Small intestine (tissue), 7 donors: ENCODE measurements around the gene RHO. TPM values are rescaled to one million over a fixed set of nuclear protein-coding genes. Genes with fewer than 3 reads are reported as not detected.

Source experiments
- DNase-seq, 2 donors: peaks; one replicate each; pipeline versions ENCODE4 v3.0.0 to v3.0.0-alpha.2; 2013
- FAIRE-seq: peaks from 2 replicates; lab custom pipeline; 2012; peaks lifted over from hg19 to GRCh38; lab: Jason Lieb, UNC
- H3K27ac ChIP-seq, 3 donors: one replicate each; pipeline ENCODE4 v1.5.1; 2013; ENCODE audit warnings: low read length in 2 of 3, mild to moderate bottlenecking in 2 of 3, control low read depth in 1 of 3, inconsistent platforms in 1 of 3, low read depth in 1 of 3, moderate library complexity in 1 of 3
- H3K27me3 ChIP-seq, 3 donors: one replicate each; pipeline ENCODE4 v1.6.1; 2013; ENCODE audit warnings: low read length in 3 of 3, inconsistent platforms in 1 of 3; ENCODE audit not compliant: control insufficient read depth in 3 of 3, insufficient read depth in 3 of 3
- H3K36me3 ChIP-seq, 3 donors: one replicate each; pipeline ENCODE4 v1.6.1; 2013; ENCODE audit warnings: low read length in 3 of 3, inconsistent platforms in 1 of 3, low read depth in 1 of 3, mild to moderate bottlenecking in 1 of 3, moderate library complexity in 1 of 3; ENCODE audit not compliant: control insufficient read depth in 3 of 3, insufficient read depth in 2 of 3
- H3K4me1 ChIP-seq, 3 donors: one replicate each; pipeline ENCODE4 v1.6.1; 2013; ENCODE audit warnings: low read length in 2 of 3, inconsistent platforms in 1 of 3, low read depth in 1 of 3, mild to moderate bottlenecking in 1 of 3, moderate library complexity in 1 of 3; ENCODE audit not compliant: control insufficient read depth in 3 of 3, insufficient read depth in 2 of 3
- H3K4me3 ChIP-seq, 3 donors: one replicate each; pipeline ENCODE4 v1.5.1; 2013; ENCODE audit warnings: low read length in 3 of 3, control low read depth in 1 of 3, inconsistent platforms in 1 of 3, low read depth in 1 of 3, mild to moderate bottlenecking in 1 of 3, moderate library complexity in 1 of 3
- H3K9me3 ChIP-seq, 2 donors: one replicate each; pipeline ENCODE4 v1.6.1; 2013; ENCODE audit warnings: low read depth in 1 of 2, low read length in 1 of 2; ENCODE audit not compliant: control insufficient read depth in 2 of 2, insufficient read depth in 1 of 2
- WGBS, 3 donors: extraction: QIAGEN DNeasy Blood & Tissue Kit; methylation state at CpG; one replicate each; pipeline ENCODE4 v1.1.7; 2013; 5-methylcytosine and 5-hydroxymethylcytosine counted together
- polyA plus RNA-seq, 4 donors: library from polyadenylated mRNA; stranded (reverse) in 3 of 4; unstranded in 1 of 4; fragments of 200-250 nt in 3 of 4; fragments of 120-200 nt in 1 of 4; gene quantifications; one replicate each; pipeline versions ENCODE4 v1.2.1 to v1.2.3, GENCODE V29; 2013
- donor health status: healthy with polysubstance abuse.
- donor health status: control.
- donor health status: control.
- donor health status: Bipolar disorder and iron deficiency.
- donor health status: healthy.

The RHO gene
- polyA plus RNA-seq, 4 donors, result 0.01 TPM; not detected in 3

DNA sequence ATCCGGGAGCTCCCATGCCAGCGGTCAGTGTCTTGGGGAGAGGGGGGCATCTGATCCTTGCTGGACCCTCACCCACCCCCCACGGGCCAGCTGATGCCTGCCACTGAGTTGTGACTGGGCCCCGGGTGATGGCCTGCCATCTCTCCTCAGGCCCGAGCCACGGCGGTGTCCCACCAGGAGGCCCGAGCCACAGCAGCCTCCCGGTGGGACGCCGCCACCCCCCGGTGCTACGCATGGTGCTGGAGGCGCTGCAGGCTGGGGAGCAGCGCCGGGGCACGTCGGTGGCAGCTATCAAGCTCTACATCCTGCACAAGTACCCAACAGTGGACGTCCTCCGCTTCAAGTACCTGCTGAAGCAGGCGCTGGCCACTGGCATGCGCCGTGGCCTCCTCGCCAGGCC is 18.8 kb downstream of the RHO start:
- Histone ChIP-seq H3K36me3 (no peaks in the 10 kb centered on the region), H3K27ac (no peak overlapping the region), H3K4me1 (no peaks in the 10 kb centered on the region), H3K4me3 (no peak overlapping the region), H3K9me3 (no peaks in the 10 kb centered on the region), H3K27me3 (no peaks in the 10 kb centered on the region)
- WGBS, 3 donors, result 92 to 94% (median 94%) methylated on average over 15 to 24 of the region's 24 CpGs
- FAIRE-seq (no peak), DNase-seq (no peak)

- H3K9me3 ChIP-seq, result no peaks in the 10 kb centered on the region
- 68 to 83% (median 75%) methylated on average over 19 of the region's 19 CpGs for WGBS, 3 donors
- H3K4me1 ChIP-seq, result no peaks in the 10 kb centered on the region
- H3K27ac ChIP-seq, result no peak overlapping the region
- no peak overlapping the region for H3K4me3 ChIP-seq
- H3K36me3 ChIP-seq, result no peaks in the 10 kb centered on the region
- FAIRE-seq (no peak), DNase-seq (no peak)
- peaks cover 0 to 4% (median 0%) of the 10 kb centered on the region in 3 donors for H3K27me3 ChIP-seq
Measured at GRCh38 chr3:129548104-129548965, 19.9 kb downstream of the RHO start.

GRCh38 chr3:129549006-129549800 is 20.8 kb downstream of the RHO start:
- Histone ChIP-seq H3K9me3 (no peaks in the 10 kb centered on the region), H3K27ac (no peak overlapping the region), H3K4me1 (no peaks in the 10 kb centered on the region), H3K4me3 (no peak overlapping the region), H3K27me3 (peaks cover 0 to 6% (median 0%) of the 10 kb centered on the region in 3 donors), H3K36me3 (no peaks in the 10 kb centered on the region)
- 90% methylated on average over 18 of the region's 18 CpGs for WGBS, 3 donors
- no peak for FAIRE-seq
- DNase-seq, result no peak

DNA sequence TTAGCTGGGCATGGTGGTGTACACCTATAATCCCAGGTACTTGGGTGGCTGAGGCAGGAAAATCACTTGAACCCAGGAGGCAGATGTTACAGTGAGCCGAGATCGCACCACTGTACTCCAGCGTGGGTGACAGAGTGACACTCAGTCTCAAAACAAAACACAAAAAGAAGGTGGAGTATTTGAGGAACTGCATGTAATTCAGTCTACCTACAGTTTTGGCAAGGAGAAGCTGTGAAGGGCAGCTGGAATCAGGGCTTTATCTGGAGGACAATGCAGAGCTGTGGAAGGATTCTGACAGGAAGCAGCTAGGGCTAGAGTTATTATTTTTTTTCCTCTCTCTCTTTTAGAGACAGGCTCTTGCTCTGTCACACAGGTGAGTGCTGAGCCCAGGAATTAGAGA is 21.4 kb downstream of the RHO start:
- H3K27me3 ChIP-seq, result peaks cover 0 to 6% (median 0%) of the 10 kb centered on the region in 3 donors
- no peak for DNase-seq
- FAIRE-seq, result no peak
- H3K36me3 ChIP-seq, result peaks cover 0 to 1% (median 0%) of the 10 kb centered on the region in 3 donors
- 71 to 87% (median 86%) methylated on average over 3 of the region's 3 CpGs for WGBS, 3 donors
- H3K4me1 ChIP-seq, result no peaks in the 10 kb centered on the region
- H3K27ac ChIP-seq, result no peak overlapping the region
- no peak overlapping the region for H3K4me3 ChIP-seq
- H3K9me3 ChIP-seq, result no peaks in the 10 kb centered on the region

- FAIRE-seq, result no peak
- H3K27ac ChIP-seq, result no peak overlapping the region
- WGBS, 3 donors, result 73 to 76% (median 75%) methylated on average over 10 of the region's 10 CpGs
Measured at GRCh38 chr3:129552287-129553050, 24.0 kb downstream of the RHO start.

DNA sequence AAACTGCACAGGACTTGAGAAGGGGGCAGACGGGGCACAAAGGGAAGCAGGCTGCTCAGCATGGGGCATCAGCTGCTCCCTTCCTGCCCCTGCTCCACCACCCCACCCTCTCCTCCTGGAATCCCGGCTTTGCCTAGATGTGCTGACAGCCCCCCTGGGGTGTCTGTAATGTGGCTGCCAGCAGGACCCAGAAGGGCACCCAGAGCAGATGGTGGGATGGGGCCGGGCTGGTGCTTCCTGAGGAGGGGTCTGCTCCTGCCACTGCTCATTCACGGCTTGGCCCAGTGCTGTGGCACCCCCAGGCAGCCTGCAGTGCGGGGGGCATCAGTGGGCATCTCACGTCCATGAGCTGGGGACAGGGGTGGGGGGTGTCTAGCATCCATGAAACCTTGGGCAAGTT is 24.7 kb downstream of the RHO start:
- FAIRE-seq, result no peak
- no peak for DNase-seq

More at GRCh38 chr3:129552287-129553050, 24.0 kb downstream of the RHO start:
- Histone ChIP-seq H3K36me3 (peaks cover 0 to 24% (median 0%) of the 10 kb centered on the region in 3 donors), H3K27me3 (peaks cover 0 to 6% (median 0%) of the 10 kb centered on the region in 3 donors), H3K4me3 (no peak overlapping the region), H3K9me3 (no peaks in the 10 kb centered on the region), H3K4me1 (no peaks in the 10 kb centered on the region)
- no peak for DNase-seq

GRCh38 chr3:129553719-129554118 is 25.3 kb downstream of the RHO start:
- no peak for FAIRE-seq

More for the DNA sequence above, 24.7 kb downstream of the RHO start:
- peaks cover 0 to 6% (median 0%) of the 10 kb centered on the region in 3 donors for H3K27me3 ChIP-seq
- H3K36me3 ChIP-seq, result peaks cover 0 to 31% (median 0%) of the 10 kb centered on the region in 3 donors
- H3K9me3 ChIP-seq, result no peaks in the 10 kb centered on the region
- H3K4me1 ChIP-seq, result no peaks in the 10 kb centered on the region
- no peak overlapping the region for H3K27ac ChIP-seq
- no peak overlapping the region for H3K4me3 ChIP-seq
- 67 to 74% (median 73%) methylated on average over 6 of the region's 6 CpGs for WGBS, 3 donors

More at GRCh38 chr3:129553719-129554118, 25.3 kb downstream of the RHO start:
- DNase-seq, result peak; percentile 19 to 31
- H3K27me3 ChIP-seq, result peaks cover 0 to 6% (median 0%) of the 10 kb centered on the region in 3 donors
- H3K27ac ChIP-seq, result no peak overlapping the region
- peaks cover 0 to 36% (median 0%) of the 10 kb centered on the region in 3 donors for H3K36me3 ChIP-seq
- WGBS, 3 donors, result 17 to 38% (median 25%) methylated on average over 15 of the region's 15 CpGs
- H3K4me3 ChIP-seq, result no peak overlapping the region
- peaks cover 0 to 4% (median 0%) of the 10 kb centered on the region in 3 donors for H3K4me1 ChIP-seq
- no peaks in the 10 kb centered on the region for H3K9me3 ChIP-seq
